ENCODE data around the gene SETBP1. TPM values are rescaled to one million over a fixed set of nuclear protein-coding genes. Genes with fewer than 3 reads are reported as not detected.

The SETBP1 gene
- polyA plus RNA-seq, 1 experiment: 2.9 TPM

DNA sequence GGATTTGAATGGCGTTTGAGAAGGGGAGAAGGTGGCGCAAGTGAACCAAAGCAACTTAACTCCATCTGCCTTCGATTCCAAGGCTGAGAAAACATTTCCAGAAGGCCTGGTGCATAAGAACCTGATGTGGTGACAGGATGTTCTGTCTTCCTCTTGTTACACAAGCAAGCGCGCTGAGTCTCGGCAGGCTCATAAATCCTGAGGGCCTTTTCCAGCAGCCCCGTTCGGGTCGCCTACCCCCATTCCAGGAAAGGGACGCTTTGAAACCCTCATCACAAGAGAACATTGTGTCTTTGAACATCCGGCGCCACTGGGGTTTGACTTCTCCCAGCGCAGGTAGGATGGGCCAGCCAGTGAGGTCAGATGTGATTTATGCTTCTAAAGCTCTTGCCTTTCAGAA lies 403.5 kb downstream of the SETBP1 start:
- peaks cover 2% of the 10 kb centered on the region for H3K27me3 ChIP-seq (ENCODE audit: control insufficient read depth, insufficient read depth, low read length)
- TF ChIP-seq, protein P1, sequence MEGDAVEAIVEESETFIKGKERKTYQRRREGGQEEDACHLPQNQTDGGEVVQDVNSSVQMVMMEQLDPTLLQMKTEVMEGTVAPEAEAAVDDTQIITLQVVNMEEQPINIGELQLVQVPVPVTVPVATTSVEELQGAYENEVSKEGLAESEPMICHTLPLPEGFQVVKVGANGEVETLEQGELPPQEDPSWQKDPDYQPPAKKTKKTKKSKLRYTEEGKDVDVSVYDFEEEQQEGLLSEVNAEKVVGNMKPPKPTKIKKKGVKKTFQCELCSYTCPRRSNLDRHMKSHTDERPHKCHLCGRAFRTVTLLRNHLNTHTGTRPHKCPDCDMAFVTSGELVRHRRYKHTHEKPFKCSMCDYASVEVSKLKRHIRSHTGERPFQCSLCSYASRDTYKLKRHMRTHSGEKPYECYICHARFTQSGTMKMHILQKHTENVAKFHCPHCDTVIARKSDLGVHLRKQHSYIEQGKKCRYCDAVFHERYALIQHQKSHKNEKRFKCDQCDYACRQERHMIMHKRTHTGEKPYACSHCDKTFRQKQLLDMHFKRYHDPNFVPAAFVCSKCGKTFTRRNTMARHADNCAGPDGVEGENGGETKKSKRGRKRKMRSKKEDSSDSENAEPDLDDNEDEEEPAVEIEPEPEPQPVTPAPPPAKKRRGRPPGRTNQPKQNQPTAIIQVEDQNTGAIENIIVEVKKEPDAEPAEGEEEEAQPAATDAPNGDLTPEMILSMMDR (IDR thresholded peaks at IDR 0.05; ENCODE audit: insufficient read depth, low read depth, low read length): no peak
- ChIA-PET CTCF (interaction anchor here (1.4 kb wide), 1 partner anchor 10 kb away, joined by 3 read pairs; no protein-coding TSS in a partner anchor), POLR2A (no interaction called here)
- no peaks in the 10 kb centered on the region for H3K36me3 ChIP-seq (ENCODE audit: control insufficient read depth, insufficient read depth, low read length)
- no peak for DNase-seq (ENCODE audit: low read depth)
- H3K4me3 ChIP-seq (ENCODE audit: low read depth, low read length): no peak overlapping the region

DNA sequence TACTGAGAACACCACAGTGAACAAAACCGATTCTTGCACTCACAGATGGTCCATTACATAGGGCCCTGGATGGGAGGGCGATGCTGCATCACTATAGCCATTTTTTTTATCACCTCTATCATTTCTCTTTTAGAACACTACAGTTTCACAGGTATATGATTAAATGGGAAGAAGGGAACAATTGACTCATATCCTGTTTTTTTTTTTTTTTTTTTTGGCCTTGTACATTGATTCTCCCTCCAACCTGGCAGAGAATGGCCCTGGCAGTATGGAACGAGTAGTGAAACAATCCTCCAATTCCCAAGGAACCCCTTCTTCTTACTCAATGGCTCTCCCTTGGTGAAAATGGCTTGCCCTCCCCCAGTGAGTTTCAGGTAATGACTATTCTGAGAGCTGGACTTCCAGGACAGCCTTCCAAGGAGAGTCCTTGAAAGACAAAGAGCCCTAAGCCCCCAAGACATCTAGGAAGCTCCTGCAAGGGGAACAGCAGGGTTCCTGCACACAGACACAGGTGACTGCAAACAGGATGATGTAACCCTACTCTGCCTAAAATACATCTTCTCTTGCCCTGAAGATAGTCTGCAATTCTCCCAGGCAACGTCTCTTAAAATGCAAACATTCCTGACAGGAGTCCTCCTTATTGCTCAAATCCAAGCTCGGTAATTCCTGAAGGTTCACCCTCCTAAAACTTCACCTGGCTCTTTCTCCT lies 405.4 kb downstream of the SETBP1 start:
- TF ChIP-seq, protein P1 (IDR thresholded peaks at IDR 0.05; ENCODE audit: insufficient read depth, low read depth, low read length): no peak
- no peaks in the 10 kb centered on the region for H3K36me3 ChIP-seq (ENCODE audit: control insufficient read depth, insufficient read depth, low read length)
- no peak overlapping the region for H3K4me3 ChIP-seq (ENCODE audit: low read depth, low read length)
- ChIA-PET CTCF (interaction anchor here (0.7 kb wide), 1 partner anchor 12 kb away, joined by 3 read pairs; no protein-coding TSS in a partner anchor), POLR2A (no interaction called here)
- peaks cover 2% of the 10 kb centered on the region for H3K27me3 ChIP-seq (ENCODE audit: control insufficient read depth, insufficient read depth, low read length)
- no peak for DNase-seq (ENCODE audit: low read depth)

DNA sequence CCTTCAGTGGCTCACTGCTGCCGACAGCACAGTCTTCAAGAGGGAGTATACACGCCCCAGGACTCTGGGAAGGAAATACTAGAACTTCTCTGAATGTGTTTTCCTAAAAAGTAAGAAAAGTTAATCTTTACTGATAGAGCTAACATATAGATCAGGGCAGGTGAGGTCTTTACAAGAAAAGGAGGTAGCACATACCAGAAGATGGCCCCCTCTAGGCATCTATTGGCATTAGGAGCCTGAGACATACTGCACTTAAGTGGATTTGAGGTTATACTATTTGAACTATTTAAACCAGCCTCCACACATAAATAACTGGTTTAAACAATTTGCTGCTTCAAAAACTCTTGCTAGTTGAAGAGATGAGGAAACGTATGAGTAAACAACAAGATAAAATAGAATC lies 406.1 kb downstream of the SETBP1 start:
- DNase-seq (ENCODE audit: low read depth): no peak
- POLR2A ChIA-PET: no interaction called here
- TF ChIP-seq, protein P1 (IDR thresholded peaks at IDR 0.05; ENCODE audit: insufficient read depth, low read depth, low read length): no peak
- no peak overlapping the region for H3K4me3 ChIP-seq (ENCODE audit: low read depth, low read length)
- CTCF ChIA-PET: interaction anchor here (0.7 kb wide), 1 partner anchor 11 kb away, joined by 3 read pairs; no protein-coding TSS in a partner anchor
- no peaks in the 10 kb centered on the region for H3K36me3 ChIP-seq (ENCODE audit: control insufficient read depth, insufficient read depth, low read length)
- H3K27me3 ChIP-seq (ENCODE audit: control insufficient read depth, insufficient read depth, low read length): peaks cover 2% of the 10 kb centered on the region

DNA sequence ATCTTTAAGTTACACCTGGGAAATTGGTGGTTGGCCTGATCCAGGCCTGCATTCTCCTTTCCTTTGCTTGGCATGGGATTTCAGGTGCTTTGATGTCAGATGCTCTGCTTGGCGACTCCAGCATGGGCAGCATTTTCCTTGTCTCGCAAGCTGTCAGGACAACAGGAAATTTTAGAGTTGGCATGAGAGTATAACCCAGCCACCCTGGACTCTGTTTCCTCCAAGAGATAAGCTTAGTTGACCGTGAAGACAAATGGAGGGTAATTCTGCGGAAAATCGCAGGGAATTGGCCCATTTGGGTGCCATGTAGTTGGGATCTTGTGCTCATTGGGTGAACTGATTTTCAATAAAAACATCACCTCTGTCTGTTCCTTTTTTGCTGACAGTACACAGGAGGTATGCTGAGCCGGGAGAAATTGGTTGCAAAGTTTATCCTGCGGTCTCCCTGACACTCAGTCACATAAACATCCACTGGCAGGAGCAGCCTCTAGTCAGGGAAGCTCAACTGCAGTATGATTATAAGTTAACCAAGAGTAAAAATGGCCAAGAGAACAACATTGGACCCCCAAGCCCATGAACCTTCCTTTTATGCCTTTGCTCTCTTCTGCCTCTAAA lies 409.9 kb downstream of the SETBP1 start:
- CTCF ChIA-PET: interaction anchor here (1.0 kb wide), 1 partner anchor 18 kb away, joined by 4 read pairs; no protein-coding TSS in a partner anchor
- no peak for DNase-seq (ENCODE audit: low read depth)
- peaks cover 2% of the 10 kb centered on the region for H3K27me3 ChIP-seq (ENCODE audit: control insufficient read depth, insufficient read depth, low read length)
- TF ChIP-seq, protein P1 (IDR thresholded peaks at IDR 0.05; ENCODE audit: insufficient read depth, low read depth, low read length): no peak
- POLR2A ChIA-PET: no interaction called here
- no peaks in the 10 kb centered on the region for H3K36me3 ChIP-seq (ENCODE audit: control insufficient read depth, insufficient read depth, low read length)
- no peak overlapping the region for H3K4me3 ChIP-seq (ENCODE audit: low read depth, low read length)

DNA sequence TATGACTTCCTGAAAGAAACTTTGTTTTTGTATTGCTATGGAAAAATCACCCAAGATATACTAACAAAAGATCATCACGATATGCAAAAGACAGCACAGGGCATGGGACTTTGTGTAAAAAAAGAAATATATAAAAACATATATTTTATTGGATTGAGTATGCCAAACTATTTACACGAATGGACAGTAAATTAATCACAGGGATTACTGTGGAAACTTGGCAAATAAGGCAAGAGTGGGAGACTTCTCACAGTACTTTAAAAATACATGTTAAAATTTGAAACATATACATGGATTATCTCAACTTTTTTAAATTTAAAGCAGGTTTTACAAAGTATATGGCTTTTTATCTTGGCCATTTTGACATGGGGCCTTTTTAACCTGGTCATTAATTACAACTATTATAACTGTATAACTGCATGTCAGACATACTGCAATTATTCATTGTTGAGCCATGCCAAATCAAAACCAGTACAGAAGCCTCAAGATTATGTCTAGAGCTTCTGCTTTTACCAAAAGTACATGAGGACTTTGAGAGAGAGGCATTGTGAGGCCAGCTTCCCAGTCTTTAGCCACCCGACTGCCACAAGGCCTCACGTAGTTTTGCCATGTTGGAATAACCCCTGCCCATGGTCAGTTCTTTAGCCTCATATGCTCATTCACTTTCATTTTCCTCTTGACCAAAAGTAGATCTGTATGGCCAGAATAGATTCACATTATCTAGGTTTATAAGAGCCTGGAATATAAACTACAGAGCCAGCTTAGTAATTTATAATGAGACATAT lies 419.8 kb downstream of the SETBP1 start:
- H3K36me3 ChIP-seq (ENCODE audit: control insufficient read depth, insufficient read depth, low read length): no peaks in the 10 kb centered on the region
- CTCF ChIA-PET: no interaction called here
- TF ChIP-seq, protein P1 (IDR thresholded peaks at IDR 0.05; ENCODE audit: insufficient read depth, low read depth, low read length): no peak
- no peak overlapping the region for H3K4me3 ChIP-seq (ENCODE audit: low read depth, low read length)
- H3K27me3 ChIP-seq (ENCODE audit: control insufficient read depth, insufficient read depth, low read length): no peaks in the 10 kb centered on the region
- DNase-seq (ENCODE audit: low read depth): no peak
- POLR2A ChIA-PET: no interaction called here

Measured in BJ (cell line).